Smooth muscle cell (in vitro differentiated cells): ENCODE data around the gene COX7B2. TPM values are rescaled to one million over a fixed set of nuclear protein-coding genes. Genes with fewer than 3 reads are reported as not detected.

Experiments used
- DNase-seq: peaks from one replicate; lab custom pipeline; 2025; ENCODE audit not compliant: unreplicated experiment; lab: John Stamatoyannopoulos, UW
- H2AFZ ChIP-seq: fragments of 200-600 bp; sonication (generic); 2 replicates; pipeline ENCODE4 v1.6.0; 2016; ENCODE audit warnings: antibody characterized with exemption, low read depth, mild to moderate bottlenecking
- H3F3A ChIP-seq: fragments of 200-600 bp; sonication (generic); 2 replicates; pipeline ENCODE4 v1.6.0; 2017; ENCODE audit warnings: antibody characterized with exemption, low read depth
- H3K27ac ChIP-seq: fragments of 200-600 bp; sonication (generic); 2 replicates; pipeline ENCODE4 v1.5.1; 2016; ENCODE audit warnings: low read depth, mild to moderate bottlenecking
- H3K27me3 ChIP-seq: fragments of 200-600 bp; sonication (generic); 2 replicates; pipeline ENCODE4 v1.6.1; 2016; ENCODE audit warnings: low read depth, mild to moderate bottlenecking
- H3K36me3 ChIP-seq: fragments of 200-600 bp; sonication (generic); 2 replicates; pipeline ENCODE4 v1.5.1; 2016; ENCODE audit warnings: low read depth
- H3K4me1 ChIP-seq: fragments of 200-600 bp; sonication (generic); 2 replicates; pipeline ENCODE4 v1.5.1; 2016; ENCODE audit warnings: low read depth
- H3K4me2 ChIP-seq: fragments of 200-600 bp; sonication (generic); 2 replicates; pipeline ENCODE4 v1.6.0; 2016; ENCODE audit warnings: mild to moderate bottlenecking
- H3K4me3 ChIP-seq: fragments of 200-600 bp; sonication (generic); 2 replicates; pipeline ENCODE4 v1.5.1; 2016; ENCODE audit warnings: mild to moderate bottlenecking
- H3K79me2 ChIP-seq: fragments of 200-600 bp; sonication (generic); 2 replicates; pipeline ENCODE4 v1.6.0; 2016; ENCODE audit warnings: low read depth, mild to moderate bottlenecking
- H3K9ac ChIP-seq: fragments of 200-600 bp; sonication (generic); 2 replicates; pipeline ENCODE4 v1.6.0; 2016; ENCODE audit warnings: low read depth
- H3K9me3 ChIP-seq: fragments of 200-600 bp; sonication (generic); replicated peaks from 2 replicates; pipeline ENCODE4 v1.5.1; 2016; ENCODE audit warnings: low read depth
- H4K20me1 ChIP-seq: fragments of 200-600 bp; sonication (generic); 2 replicates; pipeline ENCODE4 v1.6.0; 2016; ENCODE audit warnings: low read depth
- WGBS: methylation state at CpG from one replicate; pipeline ENCODE4 v1.1.7; 2016; ENCODE audit warnings: low lambda C conversion rate; 5-methylcytosine and 5-hydroxymethylcytosine counted together
- polyA plus RNA-seq: library from polyadenylated mRNA; unstranded; fragments of >200 nt; fragmentation: Nextera tagmentation; extraction: Ambion mirVana; gene quantifications from 2 replicates; pipeline ENCODE4 v1.2.1, GENCODE V29; 2016
- total RNA-seq: library from RNA; depleted of rRNA; stranded (reverse); fragments of >200 nt; gene quantifications from 2 replicates; pipeline ENCODE4 v1.2.3, GENCODE V29; 2014
- TF ChIP-seq, protein P1 (sequence below): fragments of 200-600 bp; sonication (generic); IDR thresholded peaks from 2 replicates; pipeline ENCODE4 v1.5.1; 2017; ENCODE audit warnings: borderline replicate concordance, mild to moderate bottlenecking, antibody characterized with exemption; ENCODE audit not compliant: insufficient read depth, poor library complexity, severe bottlenecking

The COX7B2 gene, protein sequence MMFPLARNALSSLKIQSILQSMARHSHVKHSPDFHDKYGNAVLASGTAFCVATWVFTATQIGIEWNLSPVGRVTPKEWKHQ
- not detected in 2 replicates for total RNA-seq
- not detected in 2 replicates for polyA plus RNA-seq

DNA sequence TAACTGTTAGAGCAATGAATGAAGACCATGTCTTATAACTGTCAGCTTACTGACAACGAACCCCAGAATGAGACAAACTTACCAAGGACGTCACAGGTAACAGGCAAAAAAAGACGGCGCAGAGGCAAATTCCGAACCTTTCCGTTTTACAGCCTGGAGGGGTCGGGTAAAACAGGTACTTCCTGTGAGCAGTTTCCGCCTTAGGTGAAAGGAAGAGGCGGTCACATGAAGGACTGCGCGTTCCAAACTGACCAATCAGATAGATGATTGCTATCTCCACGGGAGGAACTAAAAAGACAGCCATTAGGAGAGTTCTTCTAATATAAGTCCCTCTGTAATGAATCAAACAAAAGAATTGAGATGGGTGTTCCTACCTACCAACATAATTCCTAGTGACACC, at the start of gene COX7B2:
COX7B2 (minus strand) TSS at position 168 of the 400 bp plus-strand sequence. CDS start 174,053 bp downstream, outside the sequence.
- Histone ChIP-seq H3K27me3 (no peaks in the 10 kb centered on the region), H3K27ac (no peak within 1 kb of the TSS), H3K4me2 (no peak within 1 kb of the TSS), H3K9me3 (no peaks in the 10 kb centered on the region), H4K20me1 (no peaks in the 10 kb centered on the region), H3K9ac (no peak within 1 kb of the TSS), H3K36me3 (no peaks in the 10 kb centered on the region), H3F3A (no peaks in the 10 kb centered on the region), H2AFZ (no peak within 1 kb of the TSS), H3K4me3 (no peak within 1 kb of the TSS), H3K4me1 (no peaks in the 10 kb centered on the region), H3K79me2 (no peaks in the 10 kb centered on the region)
- TF ChIP-seq, protein P1, sequence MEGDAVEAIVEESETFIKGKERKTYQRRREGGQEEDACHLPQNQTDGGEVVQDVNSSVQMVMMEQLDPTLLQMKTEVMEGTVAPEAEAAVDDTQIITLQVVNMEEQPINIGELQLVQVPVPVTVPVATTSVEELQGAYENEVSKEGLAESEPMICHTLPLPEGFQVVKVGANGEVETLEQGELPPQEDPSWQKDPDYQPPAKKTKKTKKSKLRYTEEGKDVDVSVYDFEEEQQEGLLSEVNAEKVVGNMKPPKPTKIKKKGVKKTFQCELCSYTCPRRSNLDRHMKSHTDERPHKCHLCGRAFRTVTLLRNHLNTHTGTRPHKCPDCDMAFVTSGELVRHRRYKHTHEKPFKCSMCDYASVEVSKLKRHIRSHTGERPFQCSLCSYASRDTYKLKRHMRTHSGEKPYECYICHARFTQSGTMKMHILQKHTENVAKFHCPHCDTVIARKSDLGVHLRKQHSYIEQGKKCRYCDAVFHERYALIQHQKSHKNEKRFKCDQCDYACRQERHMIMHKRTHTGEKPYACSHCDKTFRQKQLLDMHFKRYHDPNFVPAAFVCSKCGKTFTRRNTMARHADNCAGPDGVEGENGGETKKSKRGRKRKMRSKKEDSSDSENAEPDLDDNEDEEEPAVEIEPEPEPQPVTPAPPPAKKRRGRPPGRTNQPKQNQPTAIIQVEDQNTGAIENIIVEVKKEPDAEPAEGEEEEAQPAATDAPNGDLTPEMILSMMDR = no peak
- DNase-seq = no peak
- WGBS = 89% methylated on average over 12 of the region's 12 CpGs

DNA sequence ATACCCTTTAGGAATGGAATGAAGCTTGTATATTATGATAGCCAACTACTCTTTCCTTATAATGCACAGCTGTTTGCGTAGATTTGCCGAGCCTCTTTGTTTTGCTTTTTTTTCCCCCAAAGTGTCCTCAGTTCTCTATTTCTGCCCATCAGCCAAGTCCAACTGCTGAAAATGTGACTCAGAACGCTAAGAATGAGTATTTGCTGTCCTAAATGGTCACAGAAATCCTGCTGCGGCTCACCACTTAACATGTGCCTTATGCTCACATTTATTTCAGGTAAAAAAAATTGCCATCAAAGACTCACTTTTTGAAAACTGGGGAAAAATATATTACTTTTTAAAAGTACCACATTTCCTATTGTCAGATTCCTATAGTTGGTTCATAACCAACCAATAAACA, 47.4 kb upstream of the COX7B2 start:
- H3K79me2 ChIP-seq = no peaks in the 10 kb centered on the region
- no peak overlapping the region for H3K27ac ChIP-seq
- peaks cover 5% of the 10 kb centered on the region for H3K27me3 ChIP-seq
- H3F3A ChIP-seq = no peaks in the 10 kb centered on the region
- H3K36me3 ChIP-seq = no peaks in the 10 kb centered on the region
- TF ChIP-seq, protein P1 = no peak
- no peaks in the 10 kb centered on the region for H3K4me1 ChIP-seq
- H3K4me2 ChIP-seq = no peak overlapping the region
- no peak overlapping the region for H3K9ac ChIP-seq
- no peaks in the 10 kb centered on the region for H3K9me3 ChIP-seq
- H2AFZ ChIP-seq = no peak overlapping the region
- H3K4me3 ChIP-seq = no peak overlapping the region
- WGBS = 74% methylated on average over 4 of the region's 4 CpGs
- DNase-seq = no peak
- H4K20me1 ChIP-seq = no peaks in the 10 kb centered on the region

DNA sequence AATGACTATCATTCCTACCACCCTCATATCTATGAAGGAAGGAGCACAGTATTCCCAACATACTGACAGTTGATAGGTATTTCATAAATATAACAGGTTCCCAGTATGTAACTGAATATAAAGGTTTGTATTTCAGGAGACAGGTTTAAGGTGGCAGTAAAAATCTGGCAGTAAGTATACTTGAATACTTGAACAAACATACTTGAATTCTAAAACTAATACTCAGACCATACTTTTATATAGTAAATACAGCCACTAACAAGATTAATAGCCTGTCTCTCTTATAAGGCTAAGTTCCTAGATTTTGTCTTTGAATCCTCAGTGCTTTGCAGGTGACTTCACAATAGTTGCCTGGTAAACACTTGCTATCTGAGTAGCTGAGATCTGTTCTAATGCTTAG, 46.6 kb upstream of the COX7B2 start:
- no peaks in the 10 kb centered on the region for H3K4me1 ChIP-seq
- no peaks in the 10 kb centered on the region for H3K9me3 ChIP-seq
- H3K79me2 ChIP-seq = no peaks in the 10 kb centered on the region
- peaks cover 5% of the 10 kb centered on the region for H3K27me3 ChIP-seq
- no peak overlapping the region for H2AFZ ChIP-seq
- DNase-seq = no peak
- H3K4me3 ChIP-seq = no peak overlapping the region
- no peak overlapping the region for H3K27ac ChIP-seq
- H3K9ac ChIP-seq = no peak overlapping the region
- no peaks in the 10 kb centered on the region for H3F3A ChIP-seq
- TF ChIP-seq, protein P1 = no peak
- no peaks in the 10 kb centered on the region for H3K36me3 ChIP-seq
- no peak overlapping the region for H3K4me2 ChIP-seq
- H4K20me1 ChIP-seq = no peaks in the 10 kb centered on the region

DNA sequence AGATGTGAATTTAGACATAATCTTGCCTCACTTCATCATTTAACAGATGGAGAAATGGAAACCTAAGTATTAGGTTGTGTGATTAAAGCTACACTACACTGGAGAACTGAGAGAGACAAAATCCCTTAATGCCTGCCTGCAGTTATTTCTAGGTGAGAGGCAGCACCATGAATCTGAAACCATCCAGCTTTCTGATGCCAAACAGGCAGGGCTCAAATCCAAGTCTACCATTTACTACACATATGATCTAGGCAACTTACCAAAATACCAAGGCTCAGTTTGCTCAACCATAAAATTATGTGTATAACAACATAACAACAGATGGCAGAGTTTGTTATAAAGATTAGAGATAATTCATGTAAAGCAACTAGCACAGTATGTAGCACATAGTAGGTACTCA, 45.6 kb upstream of the COX7B2 start:
- no peak overlapping the region for H3K9ac ChIP-seq
- no peaks in the 10 kb centered on the region for H3K79me2 ChIP-seq
- no peaks in the 10 kb centered on the region for H3K9me3 ChIP-seq
- no peak overlapping the region for H2AFZ ChIP-seq
- DNase-seq = no peak
- TF ChIP-seq, protein P1 = no peak
- no peak overlapping the region for H3K4me2 ChIP-seq
- peaks cover 5% of the 10 kb centered on the region for H3K27me3 ChIP-seq
- no peak overlapping the region for H3K4me3 ChIP-seq
- H4K20me1 ChIP-seq = no peaks in the 10 kb centered on the region
- no peaks in the 10 kb centered on the region for H3K36me3 ChIP-seq
- H3K4me1 ChIP-seq = no peaks in the 10 kb centered on the region
- no peaks in the 10 kb centered on the region for H3F3A ChIP-seq
- H3K27ac ChIP-seq = no peak overlapping the region
